Rectal smooth muscle tissue (tissue), 1 donor: ENCODE results near the gene E2F7.

ENCODE experiments used
- H3K27ac ChIP-seq: one replicate; pipeline ENCODE4 v1.7.0; 2013; ENCODE audit warnings: low read depth, low read length, inconsistent platforms
- H3K27me3 ChIP-seq: one replicate; pipeline ENCODE4 v1.7.0; 2013; ENCODE audit warnings: low read length; ENCODE audit not compliant: control insufficient read depth, insufficient read depth
- H3K36me3 ChIP-seq: one replicate; pipeline ENCODE4 v1.7.0; 2013; ENCODE audit warnings: low read length; ENCODE audit not compliant: control insufficient read depth, insufficient read depth
- H3K4me1 ChIP-seq: one replicate; pipeline ENCODE4 v1.7.0; 2013; ENCODE audit warnings: low read length; ENCODE audit not compliant: control insufficient read depth, insufficient read depth
- H3K4me3 ChIP-seq: one replicate; pipeline ENCODE4 v1.7.0; 2013; ENCODE audit warnings: low read length
- H3K9ac ChIP-seq: one replicate; pipeline ENCODE4 v1.7.0; 2013; ENCODE audit warnings: low read length

The E2F7 gene

DNA sequence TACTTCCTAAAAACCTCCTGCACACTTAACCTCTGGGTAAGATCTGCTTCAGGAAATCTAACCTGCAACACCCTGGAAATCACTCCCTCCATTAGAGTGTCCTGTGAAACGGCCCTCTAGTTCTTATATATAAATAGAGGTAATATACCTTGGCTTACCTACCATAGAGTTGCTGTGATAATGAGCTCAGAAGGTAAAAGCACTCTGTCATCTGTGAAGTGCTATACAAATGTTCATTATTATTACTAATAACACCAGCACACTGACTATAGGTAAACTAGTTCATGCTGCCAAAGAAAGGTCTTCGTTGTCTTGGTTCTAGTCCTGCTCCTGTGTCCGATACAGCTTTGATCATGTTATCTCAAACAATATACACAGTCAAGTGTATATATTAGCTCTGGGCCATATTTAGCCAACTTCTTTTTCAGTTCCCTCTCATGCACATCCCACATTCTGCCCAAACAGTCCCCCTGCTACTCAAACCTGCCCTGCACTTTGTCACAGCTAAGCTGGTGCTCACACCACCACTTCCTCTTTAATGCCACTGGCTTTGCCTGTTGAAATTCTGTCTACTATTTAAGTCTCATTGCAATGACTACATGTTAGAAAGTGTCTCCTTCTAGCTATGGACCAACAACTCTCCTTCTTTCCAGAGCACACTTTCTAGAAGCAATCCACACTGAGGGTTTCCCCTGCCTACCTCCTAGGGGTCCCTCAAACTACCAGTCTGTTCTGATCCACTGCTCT is 5.1 kb downstream of the E2F7 start:
- H3K27me3 ChIP-seq: no peaks in the 10 kb centered on the region
- no peak overlapping the region for H3K9ac ChIP-seq
- H3K36me3 ChIP-seq: no peaks in the 10 kb centered on the region
- no peak overlapping the region for H3K27ac ChIP-seq
- peaks cover 6% of the 10 kb centered on the region for H3K4me1 ChIP-seq
- no peak overlapping the region for H3K4me3 ChIP-seq

DNA sequence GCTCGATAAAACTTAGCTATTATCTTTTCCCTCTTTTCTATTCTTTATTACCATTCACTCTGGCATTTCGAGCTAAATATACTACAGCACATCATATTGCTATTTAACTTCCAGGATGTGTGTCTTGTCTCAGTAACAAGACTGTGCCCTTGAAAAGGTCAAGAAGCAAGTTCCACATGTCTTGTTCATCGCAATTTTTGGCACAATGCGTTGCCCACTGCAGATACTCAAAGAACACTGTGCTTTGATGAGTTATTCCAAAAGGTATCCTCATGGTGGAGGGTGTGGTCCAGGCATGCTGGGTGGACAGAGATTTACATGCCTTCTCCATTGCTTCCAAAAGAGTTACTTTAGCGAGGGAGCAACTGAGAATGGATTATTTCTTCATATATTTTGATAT is 6.6 kb downstream of the E2F7 start:
- no peak overlapping the region for H3K9ac ChIP-seq
- no peaks in the 10 kb centered on the region for H3K4me1 ChIP-seq
- no peaks in the 10 kb centered on the region for H3K36me3 ChIP-seq
- H3K4me3 ChIP-seq: no peak overlapping the region
- H3K27ac ChIP-seq: no peak overlapping the region
- H3K27me3 ChIP-seq: no peaks in the 10 kb centered on the region

DNA sequence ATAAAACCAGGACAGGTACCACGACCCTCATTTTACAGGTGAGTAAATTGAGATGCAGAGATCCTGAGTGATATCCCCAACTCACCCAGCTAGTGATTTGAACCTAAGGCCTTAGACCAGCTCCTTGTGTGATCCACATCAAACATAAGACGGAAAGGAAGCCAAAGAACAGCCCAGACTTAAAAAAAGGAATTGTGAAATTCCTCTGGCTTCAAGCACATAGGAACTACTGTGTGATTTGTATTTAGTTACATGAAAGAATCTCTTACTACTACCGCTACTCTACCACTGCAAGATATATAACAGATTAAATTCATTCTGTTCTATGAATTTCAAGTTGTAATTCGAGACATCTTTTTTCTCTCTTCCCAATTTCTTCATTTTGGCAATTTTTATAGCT is 10.5 kb downstream of the E2F7 start:
- H3K36me3 ChIP-seq: no peaks in the 10 kb centered on the region
- no peak overlapping the region for H3K9ac ChIP-seq
- no peaks in the 10 kb centered on the region for H3K4me1 ChIP-seq
- no peak overlapping the region for H3K27ac ChIP-seq
- H3K27me3 ChIP-seq: no peaks in the 10 kb centered on the region
- H3K4me3 ChIP-seq: no peak overlapping the region

DNA sequence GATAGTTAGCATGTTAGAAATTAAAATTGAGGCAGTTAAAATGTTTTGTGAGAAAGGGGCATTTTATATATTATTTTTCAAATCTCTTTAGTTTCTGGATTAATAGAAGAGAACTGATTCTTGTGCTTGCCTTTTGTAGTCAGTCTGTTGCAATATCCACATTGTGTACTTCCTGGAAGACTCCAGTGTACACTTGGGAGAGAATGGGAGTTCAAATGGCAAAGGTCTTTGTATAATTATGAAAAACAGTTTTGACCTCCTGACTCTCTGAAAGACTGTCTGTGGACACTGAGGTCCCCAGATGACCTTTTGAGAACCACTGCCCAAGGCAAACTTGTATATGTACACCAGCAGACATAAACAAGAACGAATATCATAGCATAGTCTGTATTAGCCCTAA is 12.1 kb downstream of the E2F7 start:
- H3K9ac ChIP-seq: no peak overlapping the region
- no peaks in the 10 kb centered on the region for H3K36me3 ChIP-seq
- no peaks in the 10 kb centered on the region for H3K27me3 ChIP-seq
- no peak overlapping the region for H3K4me3 ChIP-seq
- no peaks in the 10 kb centered on the region for H3K4me1 ChIP-seq
- H3K27ac ChIP-seq: no peak overlapping the region

DNA sequence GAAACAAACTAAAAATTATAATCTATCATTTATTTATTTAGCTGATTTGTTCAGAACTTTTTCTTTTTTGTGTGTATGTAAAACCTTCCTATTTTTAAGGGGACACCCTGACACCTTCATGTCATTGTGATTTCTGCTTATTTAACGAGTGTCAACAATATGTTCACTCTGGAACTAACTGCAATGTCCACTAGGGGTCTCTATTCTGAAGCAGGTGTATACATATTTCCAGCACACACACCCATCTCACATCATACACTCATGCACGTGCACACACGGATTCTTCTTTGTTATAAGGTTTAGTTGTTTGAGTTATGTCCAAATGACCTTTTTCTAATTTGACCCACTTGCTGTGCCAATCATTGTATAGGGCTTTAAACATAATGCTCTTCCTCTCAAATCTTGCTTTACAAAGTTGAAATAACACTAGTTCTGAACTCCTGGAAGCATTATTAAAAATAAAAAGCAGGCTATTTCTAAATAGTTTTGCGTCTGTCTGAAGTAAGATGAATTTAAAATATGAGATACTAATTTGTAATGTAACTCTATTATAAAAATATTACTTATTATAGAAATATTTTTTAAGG is 15.5 kb downstream of the E2F7 start:
- H3K27ac ChIP-seq: no peak overlapping the region
- H3K27me3 ChIP-seq: no peaks in the 10 kb centered on the region

DNA sequence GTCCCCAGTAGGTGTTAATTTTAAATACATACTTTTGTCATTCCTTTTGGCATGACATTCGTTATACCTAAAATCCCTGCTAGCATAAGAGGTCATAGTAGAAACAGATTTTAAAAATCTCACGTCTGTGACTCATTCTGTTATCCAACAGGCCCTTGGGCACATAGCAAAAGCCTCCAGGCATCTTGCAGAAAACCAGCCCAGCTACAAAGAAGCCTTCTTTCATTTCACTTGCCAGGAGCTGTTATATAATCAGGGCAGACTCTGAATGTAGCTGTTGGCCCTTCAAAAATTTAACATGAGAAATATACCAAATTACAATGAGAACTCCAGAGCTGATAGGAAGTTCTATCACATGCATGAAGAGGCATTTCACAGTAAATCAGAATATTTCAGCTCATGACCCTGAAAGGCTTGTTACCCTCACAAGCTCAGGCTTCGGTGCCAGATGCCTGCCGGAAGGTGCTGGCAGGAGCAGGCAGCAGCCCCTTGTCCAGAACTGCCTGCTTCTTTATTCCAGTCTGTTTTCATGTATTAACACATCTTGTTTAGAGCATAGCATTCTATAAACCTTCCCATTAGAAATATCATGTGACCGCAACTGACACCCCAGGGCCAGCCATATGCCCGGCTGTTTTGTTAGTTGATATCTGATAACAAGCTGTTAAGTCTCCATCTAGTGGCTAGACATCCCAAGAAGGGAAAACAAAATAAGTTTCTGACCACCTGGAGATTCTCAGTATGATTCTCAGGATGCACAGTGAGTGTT is 17.8 kb downstream of the E2F7 start:
- Histone ChIP-seq H3K9ac (no peak overlapping the region), H3K4me1 (no peaks in the 10 kb centered on the region), H3K27me3 (no peaks in the 10 kb centered on the region), H3K27ac (no peak overlapping the region), H3K4me3 (no peak overlapping the region), H3K36me3 (no peaks in the 10 kb centered on the region)

More for the DNA sequence above, 15.5 kb downstream of the E2F7 start:
- H3K9ac ChIP-seq: no peak overlapping the region
- H3K4me1 ChIP-seq: no peaks in the 10 kb centered on the region
- H3K4me3 ChIP-seq: no peak overlapping the region
- H3K36me3 ChIP-seq: no peaks in the 10 kb centered on the region

DNA sequence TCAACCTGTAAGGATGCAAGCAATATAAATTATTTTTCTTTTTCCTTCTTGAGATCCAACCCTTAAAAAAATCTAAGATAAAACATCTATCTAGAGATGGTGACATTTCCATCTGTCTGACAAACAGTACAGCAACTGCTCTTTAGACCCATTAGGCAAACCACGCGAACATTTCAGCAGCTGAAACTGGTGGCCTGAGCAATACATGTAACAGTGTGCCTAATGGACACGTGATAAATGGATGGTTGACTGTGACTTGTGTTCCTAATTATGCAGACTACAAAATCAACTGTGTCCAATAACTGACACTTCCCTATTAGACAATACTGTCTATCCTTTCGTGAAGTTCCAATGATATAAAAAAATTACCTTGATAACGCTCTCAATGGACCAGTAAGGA is 18.9 kb downstream of the E2F7 start:
- Histone ChIP-seq H3K27ac (no peak overlapping the region), H3K36me3 (no peaks in the 10 kb centered on the region), H3K9ac (no peak overlapping the region), H3K27me3 (no peaks in the 10 kb centered on the region), H3K4me1 (no peaks in the 10 kb centered on the region), H3K4me3 (no peak overlapping the region)

DNA sequence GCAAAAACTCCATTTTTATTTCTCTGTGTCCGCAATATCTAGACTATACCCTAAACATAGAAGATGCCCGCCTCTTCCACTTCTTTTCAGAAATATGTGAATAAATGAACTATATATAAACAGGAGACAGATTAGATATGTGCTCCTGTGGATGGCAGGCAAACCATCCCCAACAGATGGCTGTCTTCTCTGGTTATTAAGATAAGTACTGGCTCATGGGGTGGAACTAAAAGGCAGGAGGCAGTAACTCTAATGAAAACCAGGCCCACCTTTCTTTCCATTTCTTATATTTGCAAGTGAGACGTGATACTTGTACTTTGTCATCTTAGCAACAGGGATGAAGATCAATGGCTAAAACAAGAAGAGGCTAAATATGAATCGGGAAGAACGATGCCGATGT is 20.2 kb downstream of the E2F7 start:
- no peak overlapping the region for H3K27ac ChIP-seq
- no peaks in the 10 kb centered on the region for H3K27me3 ChIP-seq
- no peaks in the 10 kb centered on the region for H3K36me3 ChIP-seq
- no peak overlapping the region for H3K4me3 ChIP-seq
- H3K4me1 ChIP-seq: no peaks in the 10 kb centered on the region
- no peak overlapping the region for H3K9ac ChIP-seq

DNA sequence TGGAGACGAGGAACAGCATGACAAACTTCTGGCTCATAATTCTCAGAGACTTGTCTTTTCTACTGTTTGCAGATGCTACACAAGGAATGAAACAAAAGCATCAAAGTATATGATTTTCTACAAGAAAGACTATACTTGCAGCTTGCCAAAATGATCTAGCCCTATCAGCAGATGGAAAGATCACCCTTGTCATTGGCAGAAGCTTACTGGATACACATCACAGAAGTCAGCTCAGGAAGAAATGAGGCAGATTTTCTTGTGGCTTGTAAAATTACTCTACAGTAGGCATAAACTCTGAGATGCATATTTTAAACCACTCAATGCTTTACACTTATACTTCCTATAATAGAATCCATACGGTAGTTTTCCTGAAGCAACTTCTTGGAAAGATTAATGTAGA is 20.6 kb downstream of the E2F7 start:
- no peaks in the 10 kb centered on the region for H3K36me3 ChIP-seq
- no peak overlapping the region for H3K9ac ChIP-seq
- H3K27ac ChIP-seq: no peak overlapping the region
- H3K4me1 ChIP-seq: no peaks in the 10 kb centered on the region
- no peak overlapping the region for H3K4me3 ChIP-seq
- no peaks in the 10 kb centered on the region for H3K27me3 ChIP-seq

DNA sequence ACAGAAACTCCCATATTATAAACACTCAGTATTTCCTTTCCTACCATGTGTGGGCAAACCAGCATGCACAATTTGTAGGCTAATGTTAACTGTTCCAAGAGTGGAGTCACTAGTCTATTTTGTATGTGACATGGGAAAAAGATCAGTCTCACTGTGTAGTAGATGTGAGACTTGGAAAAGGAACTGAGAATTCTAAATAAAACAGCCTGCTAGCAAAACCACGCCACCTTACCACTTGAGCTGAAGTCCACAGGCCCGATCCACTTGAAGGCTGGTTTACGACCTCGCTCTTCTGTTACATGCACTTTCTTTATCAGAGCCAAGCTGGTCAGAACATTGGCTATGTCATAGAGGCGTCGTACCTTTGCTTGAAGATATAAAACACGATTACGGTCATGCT is 22.5 kb downstream of the E2F7 start:
- no peak overlapping the region for H3K27ac ChIP-seq
- no peaks in the 10 kb centered on the region for H3K36me3 ChIP-seq
- H3K9ac ChIP-seq: no peak overlapping the region
- no peak overlapping the region for H3K4me3 ChIP-seq
- H3K27me3 ChIP-seq: no peaks in the 10 kb centered on the region
- no peaks in the 10 kb centered on the region for H3K4me1 ChIP-seq

DNA sequence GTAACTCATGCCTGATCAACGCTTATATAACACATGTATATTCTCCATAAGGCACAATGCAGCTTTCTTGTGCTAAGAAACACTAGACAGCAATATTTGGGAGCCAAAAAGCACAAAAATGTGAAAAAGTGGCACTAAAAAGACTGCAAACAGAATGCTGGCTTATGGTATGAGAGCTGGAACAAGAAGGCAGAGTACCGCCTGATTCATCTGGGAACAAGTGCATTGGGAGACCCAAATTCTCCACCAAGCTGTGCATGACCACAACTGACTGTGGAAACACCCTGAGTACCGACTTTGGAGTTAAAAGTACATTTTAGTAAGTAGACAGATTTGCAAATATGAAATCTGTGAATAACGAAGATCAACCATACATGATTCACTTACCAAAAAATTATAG is 25.1 kb downstream of the E2F7 start:
- Histone ChIP-seq H3K4me1 (no peaks in the 10 kb centered on the region), H3K36me3 (no peaks in the 10 kb centered on the region), H3K4me3 (no peak overlapping the region), H3K27ac (no peak overlapping the region), H3K27me3 (no peaks in the 10 kb centered on the region), H3K9ac (no peak overlapping the region)

DNA sequence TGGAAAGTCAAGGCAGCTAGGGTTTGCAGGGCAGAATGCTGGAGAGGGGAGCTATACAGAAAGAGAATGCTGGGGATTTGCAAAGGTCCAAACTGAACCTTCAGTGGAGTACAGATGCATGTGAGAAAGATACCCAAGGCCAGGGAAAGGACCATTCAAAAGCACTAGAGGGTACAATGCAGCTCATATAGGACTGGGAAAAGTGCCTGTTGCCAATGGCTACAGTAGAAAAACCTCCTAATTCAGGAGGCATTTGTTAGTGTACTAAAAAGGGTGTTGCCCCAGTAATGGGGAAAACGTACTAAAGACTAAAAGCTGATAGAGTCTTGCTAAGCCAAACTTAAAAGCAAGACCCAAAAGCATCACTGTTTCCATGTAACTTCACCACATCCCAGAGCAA is 30.1 kb downstream of the E2F7 start:
- H3K9ac ChIP-seq: no peak overlapping the region
- H3K27me3 ChIP-seq: no peaks in the 10 kb centered on the region
- H3K4me3 ChIP-seq: no peak overlapping the region
- H3K27ac ChIP-seq: no peak overlapping the region
- no peaks in the 10 kb centered on the region for H3K36me3 ChIP-seq
- no peaks in the 10 kb centered on the region for H3K4me1 ChIP-seq
